GM23338 (cell line): ENCODE results near the gene AKAP9. TPM values are rescaled to one million over a fixed set of nuclear protein-coding genes. Genes with fewer than 3 reads are reported as not detected.

ENCODE experiments used
- ATAC-seq: fragments of 200-7000 bp; cut with Tn5 transposase; 3 replicates; pipeline ENCODE4 v1.9.1; 2020
- DNase-seq: peaks from one replicate; pipeline ENCODE4 v3.0.0-alpha.2; 2015; ENCODE audit warnings: low spot score
- H2AFZ ChIP-seq: fragments of 200-600 bp; sonication (generic); 2 replicates; pipeline ENCODE4 v1.8.0; 2016; ENCODE audit warnings: antibody characterized with exemption, mild to moderate bottlenecking, moderate library complexity
- H3F3A ChIP-seq: fragments of 200-600 bp; sonication (generic); replicated peaks from 2 replicates; pipeline ENCODE4 v1.8.0; 2017; ENCODE audit warnings: antibody characterized with exemption, mixed run types, low read depth
- H3K27ac ChIP-seq: fragments of 200-600 bp; sonication (generic); 2 replicates; pipeline ENCODE4 v1.6.1; 2016; ENCODE audit warnings: low read depth
- H3K27me3 ChIP-seq: fragments of 200-600 bp; sonication (generic); 2 replicates; pipeline ENCODE4 v1.8.0; 2016; ENCODE audit warnings: mild to moderate bottlenecking, mixed run types, moderate library complexity; ENCODE audit not compliant: insufficient read depth
- H3K36me3 ChIP-seq: fragments of 200-600 bp; sonication (generic); 2 replicates; pipeline ENCODE4 v1.8.0; 2016; ENCODE audit warnings: mild to moderate bottlenecking; ENCODE audit not compliant: insufficient read depth
- H3K4me1 ChIP-seq: fragments of 200-600 bp; sonication (generic); 2 replicates; pipeline ENCODE4 v1.8.0; 2016; ENCODE audit warnings: mild to moderate bottlenecking, moderate library complexity; ENCODE audit not compliant: insufficient read depth
- H3K4me2 ChIP-seq: fragments of 200-600 bp; sonication (generic); 2 replicates; pipeline ENCODE4 v1.7.1; 2017; ENCODE audit warnings: mixed run types
- H3K4me3 ChIP-seq: fragments of 200-600 bp; sonication (generic); 2 replicates; pipeline ENCODE4 v1.6.1; 2016; ENCODE audit warnings: mixed run types
- H3K79me2 ChIP-seq: fragments of 200-600 bp; sonication (generic); replicated peaks from 2 replicates; pipeline ENCODE4 v1.8.0; 2017; ENCODE audit warnings: mild to moderate bottlenecking; ENCODE audit not compliant: insufficient read depth
- H3K9me2 ChIP-seq: fragments of 200-600 bp; sonication (generic); 2 replicates; pipeline ENCODE4 v1.8.0; 2017; ENCODE audit not compliant: insufficient read depth
- H4K20me1 ChIP-seq: fragments of 200-600 bp; sonication (generic); replicated peaks from 2 replicates; pipeline ENCODE4 v1.8.0; 2017; ENCODE audit warnings: mild to moderate bottlenecking; ENCODE audit not compliant: insufficient read depth
- H3K27ac Mint-ChIP-seq: 2 replicates; pipeline ENCODE4 v1.8.0; 2020; ENCODE audit warnings: inconsistent platforms, mild to moderate bottlenecking, moderate library complexity, mixed read lengths
- H3K27me3 Mint-ChIP-seq: 3 replicates; pipeline ENCODE4 v1.8.0; 2022; ENCODE audit warnings: low read depth, mild to moderate bottlenecking, moderate library complexity, mixed read lengths, inconsistent platforms; ENCODE audit not compliant: insufficient read depth, poor library complexity
- H3K36me3 Mint-ChIP-seq: 3 replicates; pipeline ENCODE4 v1.8.0; 2021; ENCODE audit warnings: low read depth, mild to moderate bottlenecking, inconsistent platforms, moderate library complexity, mixed read lengths
- H3K4me1 Mint-ChIP-seq: 3 replicates; pipeline ENCODE4 v1.8.0; 2020; ENCODE audit warnings: mild to moderate bottlenecking, inconsistent platforms, mixed read lengths
- H3K4me3 Mint-ChIP-seq: 3 replicates; pipeline ENCODE4 v1.8.0; 2021; ENCODE audit warnings: moderate library complexity, mild to moderate bottlenecking, inconsistent platforms, mixed read lengths
- H3K9me3 Mint-ChIP-seq: 3 replicates; pipeline ENCODE4 v1.8.0; 2020; ENCODE audit warnings: moderate library complexity, mild to moderate bottlenecking, inconsistent platforms, mixed read lengths
- CREB1 ChIP-seq: fragments of 250-450 bp; sonication (Bioruptor Pico); IDR thresholded peaks from 2 replicates; pipeline ENCODE4 v1.5.0; 2020; ENCODE audit warnings: low read depth, mild to moderate bottlenecking, moderate library complexity
- CTCF ChIP-seq, 2 experiments: fragments of 200-600 bp in 1 of 2; sonication (generic) in 1 of 2; conservative IDR thresholded peaks; 2 replicates each; pipeline versions ENCODE4 v1.5.1 to v1.6.1; 2016 to 2017; ENCODE audit warnings: antibody characterized with exemption in 2 of 2, low read depth in 2 of 2, mild to moderate bottlenecking in 2 of 2, moderate library complexity in 1 of 2
- EZH2 ChIP-seq: fragments of 200-600 bp; sonication (generic); IDR thresholded peaks from one replicate; pipeline ENCODE4 v1.8.0; 2017; ENCODE audit warnings: antibody characterized with exemption, mild to moderate bottlenecking, low read depth; ENCODE audit not compliant: unreplicated experiment
- EZH2phosphoT487 ChIP-seq: fragments of 200-600 bp; sonication (generic); IDR thresholded peaks from one replicate; pipeline ENCODE4 v1.8.1; 2018; ENCODE audit warnings: antibody characterized with exemption; ENCODE audit not compliant: unreplicated experiment
- JUNB ChIP-seq: IDR thresholded peaks from one replicate; pipeline ENCODE4 v1.6.1; 2016; ENCODE audit warnings: antibody characterized with exemption; ENCODE audit not compliant: unreplicated experiment
- NANOG ChIP-seq: IDR thresholded peaks from 2 replicates; pipeline ENCODE4 v1.6.1; 2016; ENCODE audit warnings: antibody characterized with exemption, borderline replicate concordance
- POLR2AphosphoS5 ChIP-seq: IDR thresholded peaks from 2 replicates; pipeline ENCODE4 v1.6.1; 2016; ENCODE audit warnings: antibody characterized with exemption, low read depth
- STAT1 ChIP-seq: IDR thresholded peaks from one replicate; pipeline ENCODE4 v1.6.1; 2016; ENCODE audit warnings: antibody characterized with exemption; ENCODE audit not compliant: unreplicated experiment
- ZNF114 ChIP-seq: fragments of 250-450 bp; sonication (Bioruptor Pico); IDR thresholded peaks from 2 replicates; pipeline ENCODE4 v1.5.0; 2020; ENCODE audit warnings: mild to moderate bottlenecking, moderate library complexity
- ZNF331 ChIP-seq: fragments of 250-450 bp; sonication (Bioruptor Pico); IDR thresholded peaks from 2 replicates; pipeline ENCODE4 v1.5.0; 2020; ENCODE audit warnings: low read depth, mild to moderate bottlenecking, moderate library complexity
- polyA plus RNA-seq: library from polyadenylated mRNA; unstranded; fragments of >200 nt; fragmentation: Nextera tagmentation; extraction: Ambion mirVana; gene quantifications from 2 replicates; pipeline ENCODE4 v1.2.1, GENCODE V29; 2016
- total RNA-seq: library from RNA; depleted of rRNA; stranded (reverse); fragments of >200 nt; shearing (Covaris generic); gene quantifications from 2 replicates; pipeline ENCODE4 v1.2.3, GENCODE V29; 2014
- TF ChIP-seq, protein P1 (sequence below): IDR thresholded peaks from one replicate; pipeline ENCODE4 v1.6.1; 2018; ENCODE audit warnings: antibody characterized with exemption; ENCODE audit not compliant: unreplicated experiment
- TF ChIP-seq, protein P2 (sequence below): fragments of 250-450 bp; sonication (Bioruptor Pico); IDR thresholded peaks from 2 replicates; pipeline ENCODE4 v1.5.0; 2020; ENCODE audit warnings: mild to moderate bottlenecking, moderate library complexity

The AKAP9 gene
- total and polyA plus RNA-seq, 2 experiments from 2014 or later, result 33.5 to 67.4 TPM

- TF ChIP-seq EZH2 (no peak), ZNF114 (CRISPR knock-in tag) (no peak), ZNF331 (no peak), JUNB (no peak), CREB1 (CRISPR knock-in tag) (no peak), EZH2phosphoT487 (no peak)
Observed at GRCh38 chr7:92042056-92042737, 101.5 kb downstream of the AKAP9 start (continued).

GRCh38 chr7:92043098-92043497 is 102.4 kb downstream of the AKAP9 start:
- H3K4me2 ChIP-seq, result no peak overlapping the region
- H3F3A ChIP-seq, result no peaks in the 10 kb centered on the region
- no peak overlapping the region for H2AFZ ChIP-seq
- no peaks in the 10 kb centered on the region for H3K27me3 ChIP-seq
- Mint-ChIP-seq H3K4me1 (no peaks in the 10 kb centered on the region), H3K36me3 (peaks cover 16% of the 10 kb centered on the region; the same call in 2 of the 3 replicates), H3K4me3 (no peak overlapping the region), H3K27ac (no peak overlapping the region), H3K27me3 (no peaks in the 10 kb centered on the region), H3K9me3 (no peaks in the 10 kb centered on the region)
- no peak overlapping the region for H3K4me3 ChIP-seq
- H3K36me3 ChIP-seq, result peaks cover 3% of the 10 kb centered on the region; the same call in 1 of the 2 replicates
- H3K79me2 ChIP-seq, result no peaks in the 10 kb centered on the region
- no peaks in the 10 kb centered on the region; the same call in 1 of the 2 replicates for H4K20me1 ChIP-seq
- no peak overlapping the region for H3K27ac ChIP-seq
- ATAC-seq (no peak), DNase-seq (no peak)
- H3K4me1 ChIP-seq, result no peaks in the 10 kb centered on the region
- H3K9me2 ChIP-seq, result no peaks in the 10 kb centered on the region
- TF ChIP-seq CTCF (conservative IDR thresholded peaks at IDR 0.05; ENCODE audit: low read depth in 2 of 2) (no peak), ZNF331 (no peak), POLR2AphosphoS5 (no peak), JUNB (no peak), NANOG (no peak), EZH2phosphoT487 (no peak), EZH2 (no peak), ZNF114 (CRISPR knock-in tag) (no peak), STAT1 (no peak)
- TF ChIP-seq, protein P1, sequence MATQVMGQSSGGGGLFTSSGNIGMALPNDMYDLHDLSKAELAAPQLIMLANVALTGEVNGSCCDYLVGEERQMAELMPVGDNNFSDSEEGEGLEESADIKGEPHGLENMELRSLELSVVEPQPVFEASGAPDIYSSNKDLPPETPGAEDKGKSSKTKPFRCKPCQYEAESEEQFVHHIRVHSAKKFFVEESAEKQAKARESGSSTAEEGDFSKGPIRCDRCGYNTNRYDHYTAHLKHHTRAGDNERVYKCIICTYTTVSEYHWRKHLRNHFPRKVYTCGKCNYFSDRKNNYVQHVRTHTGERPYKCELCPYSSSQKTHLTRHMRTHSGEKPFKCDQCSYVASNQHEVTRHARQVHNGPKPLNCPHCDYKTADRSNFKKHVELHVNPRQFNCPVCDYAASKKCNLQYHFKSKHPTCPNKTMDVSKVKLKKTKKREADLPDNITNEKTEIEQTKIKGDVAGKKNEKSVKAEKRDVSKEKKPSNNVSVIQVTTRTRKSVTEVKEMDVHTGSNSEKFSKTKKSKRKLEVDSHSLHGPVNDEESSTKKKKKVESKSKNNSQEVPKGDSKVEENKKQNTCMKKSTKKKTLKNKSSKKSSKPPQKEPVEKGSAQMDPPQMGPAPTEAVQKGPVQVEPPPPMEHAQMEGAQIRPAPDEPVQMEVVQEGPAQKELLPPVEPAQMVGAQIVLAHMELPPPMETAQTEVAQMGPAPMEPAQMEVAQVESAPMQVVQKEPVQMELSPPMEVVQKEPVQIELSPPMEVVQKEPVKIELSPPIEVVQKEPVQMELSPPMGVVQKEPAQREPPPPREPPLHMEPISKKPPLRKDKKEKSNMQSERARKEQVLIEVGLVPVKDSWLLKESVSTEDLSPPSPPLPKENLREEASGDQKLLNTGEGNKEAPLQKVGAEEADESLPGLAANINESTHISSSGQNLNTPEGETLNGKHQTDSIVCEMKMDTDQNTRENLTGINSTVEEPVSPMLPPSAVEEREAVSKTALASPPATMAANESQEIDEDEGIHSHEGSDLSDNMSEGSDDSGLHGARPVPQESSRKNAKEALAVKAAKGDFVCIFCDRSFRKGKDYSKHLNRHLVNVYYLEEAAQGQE, result no peak
- TF ChIP-seq, protein P2, sequence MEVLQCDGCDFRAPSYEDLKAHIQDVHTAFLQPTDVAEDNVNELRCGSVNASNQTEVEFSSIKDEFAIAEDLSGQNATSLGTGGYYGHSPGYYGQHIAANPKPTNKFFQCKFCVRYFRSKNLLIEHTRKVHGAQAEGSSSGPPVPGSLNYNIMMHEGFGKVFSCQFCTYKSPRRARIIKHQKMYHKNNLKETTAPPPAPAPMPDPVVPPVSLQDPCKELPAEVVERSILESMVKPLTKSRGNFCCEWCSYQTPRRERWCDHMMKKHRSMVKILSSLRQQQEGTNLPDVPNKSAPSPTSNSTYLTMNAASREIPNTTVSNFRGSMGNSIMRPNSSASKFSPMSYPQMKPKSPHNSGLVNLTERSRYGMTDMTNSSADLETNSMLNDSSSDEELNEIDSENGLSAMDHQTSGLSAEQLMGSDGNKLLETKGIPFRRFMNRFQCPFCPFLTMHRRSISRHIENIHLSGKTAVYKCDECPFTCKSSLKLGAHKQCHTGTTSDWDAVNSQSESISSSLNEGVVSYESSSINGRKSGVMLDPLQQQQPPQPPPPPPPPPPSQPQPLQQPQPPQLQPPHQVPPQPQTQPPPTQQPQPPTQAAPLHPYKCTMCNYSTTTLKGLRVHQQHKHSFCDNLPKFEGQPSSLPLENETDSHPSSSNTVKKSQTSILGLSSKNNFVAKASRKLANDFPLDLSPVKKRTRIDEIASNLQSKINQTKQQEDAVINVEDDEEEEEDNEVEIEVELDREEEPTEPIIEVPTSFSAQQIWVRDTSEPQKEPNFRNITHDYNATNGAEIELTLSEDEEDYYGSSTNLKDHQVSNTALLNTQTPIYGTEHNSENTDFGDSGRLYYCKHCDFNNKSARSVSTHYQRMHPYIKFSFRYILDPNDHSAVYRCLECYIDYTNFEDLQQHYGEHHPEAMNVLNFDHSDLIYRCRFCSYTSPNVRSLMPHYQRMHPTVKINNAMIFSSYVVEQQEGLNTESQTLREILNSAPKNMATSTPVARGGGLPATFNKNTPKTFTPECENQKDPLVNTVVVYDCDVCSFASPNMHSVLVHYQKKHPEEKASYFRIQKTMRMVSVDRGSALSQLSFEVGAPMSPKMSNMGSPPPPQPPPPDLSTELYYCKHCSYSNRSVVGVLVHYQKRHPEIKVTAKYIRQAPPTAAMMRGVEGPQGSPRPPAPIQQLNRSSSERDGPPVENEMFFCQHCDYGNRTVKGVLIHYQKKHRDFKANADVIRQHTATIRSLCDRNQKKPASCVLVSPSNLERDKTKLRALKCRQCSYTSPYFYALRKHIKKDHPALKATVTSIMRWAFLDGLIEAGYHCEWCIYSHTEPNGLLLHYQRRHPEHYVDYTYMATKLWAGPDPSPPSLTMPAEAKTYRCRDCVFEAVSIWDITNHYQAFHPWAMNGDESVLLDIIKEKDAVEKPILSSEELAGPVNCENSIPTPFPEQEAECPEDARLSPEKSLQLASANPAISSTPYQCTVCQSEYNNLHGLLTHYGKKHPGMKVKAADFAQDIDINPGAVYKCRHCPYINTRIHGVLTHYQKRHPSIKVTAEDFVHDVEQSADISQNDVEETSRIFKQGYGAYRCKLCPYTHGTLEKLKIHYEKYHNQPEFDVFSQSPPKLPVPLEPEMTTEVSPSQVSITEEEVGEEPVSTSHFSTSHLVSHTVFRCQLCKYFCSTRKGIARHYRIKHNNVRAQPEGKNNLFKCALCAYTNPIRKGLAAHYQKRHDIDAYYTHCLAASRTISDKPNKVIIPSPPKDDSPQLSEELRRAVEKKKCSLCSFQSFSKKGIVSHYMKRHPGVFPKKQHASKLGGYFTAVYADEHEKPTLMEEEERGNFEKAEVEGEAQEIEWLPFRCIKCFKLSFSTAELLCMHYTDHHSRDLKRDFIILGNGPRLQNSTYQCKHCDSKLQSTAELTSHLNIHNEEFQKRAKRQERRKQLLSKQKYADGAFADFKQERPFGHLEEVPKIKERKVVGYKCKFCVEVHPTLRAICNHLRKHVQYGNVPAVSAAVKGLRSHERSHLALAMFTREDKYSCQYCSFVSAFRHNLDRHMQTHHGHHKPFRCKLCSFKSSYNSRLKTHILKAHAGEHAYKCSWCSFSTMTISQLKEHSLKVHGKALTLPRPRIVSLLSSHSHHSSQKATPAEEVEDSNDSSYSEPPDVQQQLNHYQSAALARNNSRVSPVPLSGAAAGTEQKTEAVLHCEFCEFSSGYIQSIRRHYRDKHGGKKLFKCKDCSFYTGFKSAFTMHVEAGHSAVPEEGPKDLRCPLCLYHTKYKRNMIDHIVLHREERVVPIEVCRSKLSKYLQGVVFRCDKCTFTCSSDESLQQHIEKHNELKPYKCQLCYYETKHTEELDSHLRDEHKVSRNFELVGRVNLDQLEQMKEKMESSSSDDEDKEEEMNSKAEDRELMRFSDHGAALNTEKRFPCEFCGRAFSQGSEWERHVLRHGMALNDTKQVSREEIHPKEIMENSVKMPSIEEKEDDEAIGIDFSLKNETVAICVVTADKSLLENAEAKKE (CRISPR knock-in tag), result no peak
